ENCODE data around the gene NOL4L. TPM values are rescaled to one million over a fixed set of nuclear protein-coding genes. Genes with fewer than 3 reads are reported as not detected.

Gene NOL4L
- total RNA-seq, 1 experiment from 2014 or later = 31.7 TPM

- no peaks in the 10 kb centered on the region for H3K23me2 ChIP-seq (ENCODE audit: insufficient read length, low read depth, low read length, poor library complexity, severe bottlenecking)
- Mint-ChIP-seq H3K27me3 (ENCODE audit: low read depth) (peaks cover 21% of the 10 kb centered on the region), H3K27ac (no peak overlapping the region), H3K9me3 (no peaks in the 10 kb centered on the region), H3K4me1 (peaks cover 11 to 17% of the 10 kb centered on the region in 2 experiments), H3K4me3 (no peak overlapping the region), H3K36me3 (ENCODE audit: insufficient read depth in 1 of 3, low read depth in 3 of 3) (peaks cover 0 to 2% (median 0%) of the 10 kb centered on the region in 3 experiments; a peak in 1 of 7 replicates)
- no peak overlapping the region for H3K56ac ChIP-seq (ENCODE audit: insufficient read length, low read depth, low read length)
- H3K18ac ChIP-seq (ENCODE audit: insufficient read length, low read depth, low read length) = no peak overlapping the region
- H3K9me3 ChIP-seq (ENCODE audit: control insufficient read depth, low read depth, low read length) = no peaks in the 10 kb centered on the region
- H3K79me2 ChIP-seq (ENCODE audit: insufficient read depth, low read length) = no peaks in the 10 kb centered on the region
- H4K20me1 ChIP-seq (ENCODE audit: control insufficient read depth, insufficient read depth, insufficient read length) = no peaks in the 10 kb centered on the region
- no peak overlapping the region for H3K14ac ChIP-seq (ENCODE audit: insufficient read depth, low read length)
- no CpG with 5 or more reads among the region's 9 CpGs for WGBS (ENCODE audit: extremely low coverage, insufficient read length, low lambda C conversion rate)
- H2BK20ac ChIP-seq (ENCODE audit: low read depth, low read length, poor library complexity, severe bottlenecking) = no peak overlapping the region
- no peak overlapping the region for H3K27ac ChIP-seq (ENCODE audit: insufficient read length, low read depth, low read length)
- H3K9ac ChIP-seq (ENCODE audit: extremely low read depth, insufficient read length, low read length) = no peak overlapping the region
- no peak overlapping the region for H3K4ac ChIP-seq (ENCODE audit: low read depth, low read length)
- no peak for DNase-seq
- H3K23ac ChIP-seq (ENCODE audit: insufficient read length, low read depth, low read length) = no peak overlapping the region
- no peak overlapping the region for H2BK12ac ChIP-seq (ENCODE audit: insufficient read length, low read depth, low read length)
- no peak overlapping the region for H2AK5ac ChIP-seq (ENCODE audit: insufficient read length, low read length)
- no peak overlapping the region for H2BK5ac ChIP-seq (ENCODE audit: insufficient read length, low read length)
- H4K8ac ChIP-seq (replicated peaks; ENCODE audit: insufficient read length, low read depth, low read length) = no peak overlapping the region
- TF ChIP-seq, protein P1, sequence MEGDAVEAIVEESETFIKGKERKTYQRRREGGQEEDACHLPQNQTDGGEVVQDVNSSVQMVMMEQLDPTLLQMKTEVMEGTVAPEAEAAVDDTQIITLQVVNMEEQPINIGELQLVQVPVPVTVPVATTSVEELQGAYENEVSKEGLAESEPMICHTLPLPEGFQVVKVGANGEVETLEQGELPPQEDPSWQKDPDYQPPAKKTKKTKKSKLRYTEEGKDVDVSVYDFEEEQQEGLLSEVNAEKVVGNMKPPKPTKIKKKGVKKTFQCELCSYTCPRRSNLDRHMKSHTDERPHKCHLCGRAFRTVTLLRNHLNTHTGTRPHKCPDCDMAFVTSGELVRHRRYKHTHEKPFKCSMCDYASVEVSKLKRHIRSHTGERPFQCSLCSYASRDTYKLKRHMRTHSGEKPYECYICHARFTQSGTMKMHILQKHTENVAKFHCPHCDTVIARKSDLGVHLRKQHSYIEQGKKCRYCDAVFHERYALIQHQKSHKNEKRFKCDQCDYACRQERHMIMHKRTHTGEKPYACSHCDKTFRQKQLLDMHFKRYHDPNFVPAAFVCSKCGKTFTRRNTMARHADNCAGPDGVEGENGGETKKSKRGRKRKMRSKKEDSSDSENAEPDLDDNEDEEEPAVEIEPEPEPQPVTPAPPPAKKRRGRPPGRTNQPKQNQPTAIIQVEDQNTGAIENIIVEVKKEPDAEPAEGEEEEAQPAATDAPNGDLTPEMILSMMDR (conservative IDR thresholded peaks at IDR 0.05) = no peak
- H3K27me3 ChIP-seq (ENCODE audit: insufficient read depth, low read length) = no peaks in the 10 kb centered on the region
- no peak overlapping the region for H3T11ph ChIP-seq (ENCODE audit: low read length)
- H3K4me2 ChIP-seq (ENCODE audit: insufficient read depth, insufficient read length, low read length) = no peak overlapping the region
- H3K4me1 ChIP-seq (ENCODE audit: insufficient read depth, low read length) = no peaks in the 10 kb centered on the region
- no peaks in the 10 kb centered on the region for H3K79me1 ChIP-seq (ENCODE audit: insufficient read depth, low read depth, low read length, poor library complexity, severe bottlenecking)
- H4K91ac ChIP-seq (ENCODE audit: insufficient read length, low read depth, low read length) = no peak overlapping the region
- no peak overlapping the region for H4K5ac ChIP-seq (ENCODE audit: insufficient read length, low read depth, low read length)
- H2BK15ac ChIP-seq (ENCODE audit: low read depth, low read length) = no peak overlapping the region
- no peak overlapping the region for H2BK120ac ChIP-seq (ENCODE audit: low read depth, low read length, poor library complexity, severe bottlenecking)
- H2AFZ ChIP-seq (ENCODE audit: low read length) = no peak overlapping the region
Observed at GRCh38 chr20:32569380-32570305, 15.5 kb downstream of the NOL4L start.
